ENCODE data around the gene SZRD1. TPM values are rescaled to one million over a fixed set of nuclear protein-coding genes. Genes with fewer than 3 reads are reported as not detected.

The SZRD1 gene
- total RNA-seq, 1 experiment from 2014 or later, result 113 TPM

DNA sequence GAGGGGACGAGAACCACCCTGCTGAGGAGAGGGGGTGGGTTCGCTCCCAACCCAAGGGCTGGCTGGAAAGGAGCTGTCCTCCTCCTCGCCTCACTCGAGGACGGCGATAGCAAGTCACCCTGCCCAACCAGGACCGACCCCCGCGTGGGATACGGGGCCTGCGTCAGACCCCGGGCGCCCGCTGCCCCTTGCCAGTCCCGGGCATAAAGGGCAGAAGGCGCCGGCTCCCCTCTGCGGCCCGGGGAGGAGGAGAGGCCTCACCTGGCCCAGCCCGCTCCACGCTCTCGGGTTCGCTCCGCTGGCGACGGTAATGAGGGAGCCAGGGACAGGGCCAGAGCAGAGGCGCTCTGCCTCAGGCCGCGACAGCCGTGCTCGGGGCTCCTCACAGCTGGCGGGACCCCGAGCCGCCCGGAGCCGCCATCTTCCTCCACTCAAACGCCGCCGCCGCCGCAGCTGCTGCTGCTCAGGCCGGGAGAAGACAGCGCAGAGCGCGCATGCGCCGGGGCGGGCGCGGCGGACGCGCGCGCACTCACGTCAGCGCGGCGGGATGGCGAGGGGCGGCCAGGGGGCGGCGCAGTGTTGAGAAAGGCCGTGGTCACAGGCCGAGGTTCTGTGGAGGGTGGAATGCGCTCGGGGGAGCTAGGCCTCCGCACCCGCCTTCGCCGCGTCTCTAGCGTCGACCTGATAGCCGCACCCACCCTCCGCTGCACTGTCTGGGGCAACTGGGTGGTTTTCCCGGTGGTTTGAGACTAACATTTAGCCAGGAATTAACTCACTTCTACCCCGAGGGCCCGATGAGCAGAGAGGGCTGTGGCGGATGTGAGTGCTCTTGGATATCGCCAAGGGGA, 14.8 kb upstream of the SZRD1 start, which contains the start of gene FBXO42:
FBXO42 (minus strand) TSS at position 487 of the 848 bp plus-strand sequence. CDS start 37,062 bp downstream, outside the sequence.
- Mint-ChIP-seq H3K9me3 (no peaks in the 10 kb centered on the region), H3K36me3 (no peaks in the 10 kb centered on the region), H3K4me3 (peak within 1 kb of the TSS; percentile 95), H3K27ac (peak within 1 kb of the TSS; percentile 95), H3K27me3 (ENCODE audit: low read depth) (no peaks in the 10 kb centered on the region), H3K4me1 (peaks cover 21% of the 10 kb centered on the region)
- peak; percentile 94 for ATAC-seq
- peak; percentile 93 for DNase-seq (ENCODE audit: low spot score)
- POLR2A ChIA-PET, result interaction anchor here (0.5 to 1.6 kb wide), 4 partner anchors 10 to 145 kb away, joined by 3 read pairs; no protein-coding TSS in a partner anchor
- CTCF ChIA-PET, result interaction anchor here (0.6 to 4.6 kb wide), 5 partner anchors 11 to 88 kb away, joined by 3 to 61 read pairs (median 4); partner anchors contain the start of gene NECAP2
- peak; percentile 50 for TF ChIP-seq FOXK1 (CRISPR knock-in tag; IDR thresholded peaks at IDR 0.05)
- TF ChIP-seq, protein P1, sequence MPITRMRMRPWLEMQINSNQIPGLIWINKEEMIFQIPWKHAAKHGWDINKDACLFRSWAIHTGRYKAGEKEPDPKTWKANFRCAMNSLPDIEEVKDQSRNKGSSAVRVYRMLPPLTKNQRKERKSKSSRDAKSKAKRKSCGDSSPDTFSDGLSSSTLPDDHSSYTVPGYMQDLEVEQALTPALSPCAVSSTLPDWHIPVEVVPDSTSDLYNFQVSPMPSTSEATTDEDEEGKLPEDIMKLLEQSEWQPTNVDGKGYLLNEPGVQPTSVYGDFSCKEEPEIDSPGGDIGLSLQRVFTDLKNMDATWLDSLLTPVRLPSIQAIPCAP (CRISPR knock-in tag; IDR thresholded peaks at IDR 0.05), result peak; percentile 46; the same call in 1 of the 2 replicates
- TF ChIP-seq, protein P2, sequence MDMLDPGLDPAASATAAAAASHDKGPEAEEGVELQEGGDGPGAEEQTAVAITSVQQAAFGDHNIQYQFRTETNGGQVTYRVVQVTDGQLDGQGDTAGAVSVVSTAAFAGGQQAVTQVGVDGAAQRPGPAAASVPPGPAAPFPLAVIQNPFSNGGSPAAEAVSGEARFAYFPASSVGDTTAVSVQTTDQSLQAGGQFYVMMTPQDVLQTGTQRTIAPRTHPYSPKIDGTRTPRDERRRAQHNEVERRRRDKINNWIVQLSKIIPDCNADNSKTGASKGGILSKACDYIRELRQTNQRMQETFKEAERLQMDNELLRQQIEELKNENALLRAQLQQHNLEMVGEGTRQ (CRISPR knock-in tag; IDR thresholded peaks at IDR 0.05), result no peak
- TF ChIP-seq, protein P3, sequence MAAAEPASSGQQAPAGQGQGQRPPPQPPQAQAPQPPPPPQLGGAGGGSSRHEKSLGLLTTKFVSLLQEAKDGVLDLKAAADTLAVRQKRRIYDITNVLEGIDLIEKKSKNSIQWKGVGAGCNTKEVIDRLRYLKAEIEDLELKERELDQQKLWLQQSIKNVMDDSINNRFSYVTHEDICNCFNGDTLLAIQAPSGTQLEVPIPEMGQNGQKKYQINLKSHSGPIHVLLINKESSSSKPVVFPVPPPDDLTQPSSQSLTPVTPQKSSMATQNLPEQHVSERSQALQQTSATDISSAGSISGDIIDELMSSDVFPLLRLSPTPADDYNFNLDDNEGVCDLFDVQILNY (CRISPR knock-in tag; IDR thresholded peaks at IDR 0.05), result peak; percentile 88
- TF ChIP-seq, protein P4, sequence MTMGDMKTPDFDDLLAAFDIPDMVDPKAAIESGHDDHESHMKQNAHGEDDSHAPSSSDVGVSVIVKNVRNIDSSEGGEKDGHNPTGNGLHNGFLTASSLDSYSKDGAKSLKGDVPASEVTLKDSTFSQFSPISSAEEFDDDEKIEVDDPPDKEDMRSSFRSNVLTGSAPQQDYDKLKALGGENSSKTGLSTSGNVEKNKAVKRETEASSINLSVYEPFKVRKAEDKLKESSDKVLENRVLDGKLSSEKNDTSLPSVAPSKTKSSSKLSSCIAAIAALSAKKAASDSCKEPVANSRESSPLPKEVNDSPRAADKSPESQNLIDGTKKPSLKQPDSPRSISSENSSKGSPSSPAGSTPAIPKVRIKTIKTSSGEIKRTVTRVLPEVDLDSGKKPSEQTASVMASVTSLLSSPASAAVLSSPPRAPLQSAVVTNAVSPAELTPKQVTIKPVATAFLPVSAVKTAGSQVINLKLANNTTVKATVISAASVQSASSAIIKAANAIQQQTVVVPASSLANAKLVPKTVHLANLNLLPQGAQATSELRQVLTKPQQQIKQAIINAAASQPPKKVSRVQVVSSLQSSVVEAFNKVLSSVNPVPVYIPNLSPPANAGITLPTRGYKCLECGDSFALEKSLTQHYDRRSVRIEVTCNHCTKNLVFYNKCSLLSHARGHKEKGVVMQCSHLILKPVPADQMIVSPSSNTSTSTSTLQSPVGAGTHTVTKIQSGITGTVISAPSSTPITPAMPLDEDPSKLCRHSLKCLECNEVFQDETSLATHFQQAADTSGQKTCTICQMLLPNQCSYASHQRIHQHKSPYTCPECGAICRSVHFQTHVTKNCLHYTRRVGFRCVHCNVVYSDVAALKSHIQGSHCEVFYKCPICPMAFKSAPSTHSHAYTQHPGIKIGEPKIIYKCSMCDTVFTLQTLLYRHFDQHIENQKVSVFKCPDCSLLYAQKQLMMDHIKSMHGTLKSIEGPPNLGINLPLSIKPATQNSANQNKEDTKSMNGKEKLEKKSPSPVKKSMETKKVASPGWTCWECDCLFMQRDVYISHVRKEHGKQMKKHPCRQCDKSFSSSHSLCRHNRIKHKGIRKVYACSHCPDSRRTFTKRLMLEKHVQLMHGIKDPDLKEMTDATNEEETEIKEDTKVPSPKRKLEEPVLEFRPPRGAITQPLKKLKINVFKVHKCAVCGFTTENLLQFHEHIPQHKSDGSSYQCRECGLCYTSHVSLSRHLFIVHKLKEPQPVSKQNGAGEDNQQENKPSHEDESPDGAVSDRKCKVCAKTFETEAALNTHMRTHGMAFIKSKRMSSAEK (CRISPR knock-in tag; IDR thresholded peaks at IDR 0.05; ENCODE audit: borderline replicate concordance), result no peak
- peak; percentile 68; the same call in 1 of the 2 replicates for TF ChIP-seq KAT7 (CRISPR knock-in tag; IDR thresholded peaks at IDR 0.05; ENCODE audit: borderline replicate concordance)
- peak; percentile 87 for TF ChIP-seq ATF1 (CRISPR knock-in tag; IDR thresholded peaks at IDR 0.05)
- TF ChIP-seq, protein P5, sequence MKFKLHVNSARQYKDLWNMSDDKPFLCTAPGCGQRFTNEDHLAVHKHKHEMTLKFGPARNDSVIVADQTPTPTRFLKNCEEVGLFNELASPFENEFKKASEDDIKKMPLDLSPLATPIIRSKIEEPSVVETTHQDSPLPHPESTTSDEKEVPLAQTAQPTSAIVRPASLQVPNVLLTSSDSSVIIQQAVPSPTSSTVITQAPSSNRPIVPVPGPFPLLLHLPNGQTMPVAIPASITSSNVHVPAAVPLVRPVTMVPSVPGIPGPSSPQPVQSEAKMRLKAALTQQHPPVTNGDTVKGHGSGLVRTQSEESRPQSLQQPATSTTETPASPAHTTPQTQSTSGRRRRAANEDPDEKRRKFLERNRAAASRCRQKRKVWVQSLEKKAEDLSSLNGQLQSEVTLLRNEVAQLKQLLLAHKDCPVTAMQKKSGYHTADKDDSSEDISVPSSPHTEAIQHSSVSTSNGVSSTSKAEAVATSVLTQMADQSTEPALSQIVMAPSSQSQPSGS (CRISPR knock-in tag; IDR thresholded peaks at IDR 0.05; ENCODE audit: borderline replicate concordance, low read depth), result no peak
- TF ChIP-seq, protein P6, sequence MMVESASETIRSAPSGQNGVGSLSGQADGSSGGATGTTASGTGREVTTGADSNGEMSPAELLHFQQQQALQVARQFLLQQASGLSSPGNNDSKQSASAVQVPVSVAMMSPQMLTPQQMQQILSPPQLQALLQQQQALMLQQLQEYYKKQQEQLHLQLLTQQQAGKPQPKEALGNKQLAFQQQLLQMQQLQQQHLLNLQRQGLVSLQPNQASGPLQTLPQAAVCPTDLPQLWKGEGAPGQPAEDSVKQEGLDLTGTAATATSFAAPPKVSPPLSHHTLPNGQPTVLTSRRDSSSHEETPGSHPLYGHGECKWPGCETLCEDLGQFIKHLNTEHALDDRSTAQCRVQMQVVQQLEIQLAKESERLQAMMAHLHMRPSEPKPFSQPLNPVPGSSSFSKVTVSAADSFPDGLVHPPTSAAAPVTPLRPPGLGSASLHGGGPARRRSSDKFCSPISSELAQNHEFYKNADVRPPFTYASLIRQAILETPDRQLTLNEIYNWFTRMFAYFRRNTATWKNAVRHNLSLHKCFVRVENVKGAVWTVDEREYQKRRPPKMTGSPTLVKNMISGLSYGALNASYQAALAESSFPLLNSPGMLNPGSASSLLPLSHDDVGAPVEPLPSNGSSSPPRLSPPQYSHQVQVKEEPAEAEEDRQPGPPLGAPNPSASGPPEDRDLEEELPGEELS (CRISPR knock-in tag; IDR thresholded peaks at IDR 0.05), result peak; percentile 79; the same call in 1 of the 2 replicates
- no peak for TF ChIP-seq ZNF423 (CRISPR knock-in tag; IDR thresholded peaks at IDR 0.05)
- TF ChIP-seq ELF4 (CRISPR knock-in tag; IDR thresholded peaks at IDR 0.05; ENCODE audit: low read depth), result no peak
- no peak for TF ChIP-seq PRRX2 (CRISPR knock-in tag; IDR thresholded peaks at IDR 0.05)
- peak; percentile 71 for TF ChIP-seq TEAD1 (CRISPR knock-in tag; IDR thresholded peaks at IDR 0.05)
- TF ChIP-seq, protein P7, sequence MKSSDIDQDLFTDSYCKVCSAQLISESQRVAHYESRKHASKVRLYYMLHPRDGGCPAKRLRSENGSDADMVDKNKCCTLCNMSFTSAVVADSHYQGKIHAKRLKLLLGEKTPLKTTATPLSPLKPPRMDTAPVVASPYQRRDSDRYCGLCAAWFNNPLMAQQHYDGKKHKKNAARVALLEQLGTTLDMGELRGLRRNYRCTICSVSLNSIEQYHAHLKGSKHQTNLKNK (CRISPR knock-in tag; IDR thresholded peaks at IDR 0.05), result no peak
- TF ChIP-seq, protein P8, sequence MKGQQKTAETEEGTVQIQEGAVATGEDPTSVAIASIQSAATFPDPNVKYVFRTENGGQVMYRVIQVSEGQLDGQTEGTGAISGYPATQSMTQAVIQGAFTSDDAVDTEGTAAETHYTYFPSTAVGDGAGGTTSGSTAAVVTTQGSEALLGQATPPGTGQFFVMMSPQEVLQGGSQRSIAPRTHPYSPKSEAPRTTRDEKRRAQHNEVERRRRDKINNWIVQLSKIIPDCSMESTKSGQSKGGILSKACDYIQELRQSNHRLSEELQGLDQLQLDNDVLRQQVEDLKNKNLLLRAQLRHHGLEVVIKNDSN (CRISPR knock-in tag; IDR thresholded peaks at IDR 0.05), result peak; percentile 30; the same call in 1 of the 2 replicates
- TF ChIP-seq MYBL2 (CRISPR knock-in tag; IDR thresholded peaks at IDR 0.05), result peak; percentile 45; the same call in 1 of the 2 replicates
- TF ChIP-seq, protein P9, sequence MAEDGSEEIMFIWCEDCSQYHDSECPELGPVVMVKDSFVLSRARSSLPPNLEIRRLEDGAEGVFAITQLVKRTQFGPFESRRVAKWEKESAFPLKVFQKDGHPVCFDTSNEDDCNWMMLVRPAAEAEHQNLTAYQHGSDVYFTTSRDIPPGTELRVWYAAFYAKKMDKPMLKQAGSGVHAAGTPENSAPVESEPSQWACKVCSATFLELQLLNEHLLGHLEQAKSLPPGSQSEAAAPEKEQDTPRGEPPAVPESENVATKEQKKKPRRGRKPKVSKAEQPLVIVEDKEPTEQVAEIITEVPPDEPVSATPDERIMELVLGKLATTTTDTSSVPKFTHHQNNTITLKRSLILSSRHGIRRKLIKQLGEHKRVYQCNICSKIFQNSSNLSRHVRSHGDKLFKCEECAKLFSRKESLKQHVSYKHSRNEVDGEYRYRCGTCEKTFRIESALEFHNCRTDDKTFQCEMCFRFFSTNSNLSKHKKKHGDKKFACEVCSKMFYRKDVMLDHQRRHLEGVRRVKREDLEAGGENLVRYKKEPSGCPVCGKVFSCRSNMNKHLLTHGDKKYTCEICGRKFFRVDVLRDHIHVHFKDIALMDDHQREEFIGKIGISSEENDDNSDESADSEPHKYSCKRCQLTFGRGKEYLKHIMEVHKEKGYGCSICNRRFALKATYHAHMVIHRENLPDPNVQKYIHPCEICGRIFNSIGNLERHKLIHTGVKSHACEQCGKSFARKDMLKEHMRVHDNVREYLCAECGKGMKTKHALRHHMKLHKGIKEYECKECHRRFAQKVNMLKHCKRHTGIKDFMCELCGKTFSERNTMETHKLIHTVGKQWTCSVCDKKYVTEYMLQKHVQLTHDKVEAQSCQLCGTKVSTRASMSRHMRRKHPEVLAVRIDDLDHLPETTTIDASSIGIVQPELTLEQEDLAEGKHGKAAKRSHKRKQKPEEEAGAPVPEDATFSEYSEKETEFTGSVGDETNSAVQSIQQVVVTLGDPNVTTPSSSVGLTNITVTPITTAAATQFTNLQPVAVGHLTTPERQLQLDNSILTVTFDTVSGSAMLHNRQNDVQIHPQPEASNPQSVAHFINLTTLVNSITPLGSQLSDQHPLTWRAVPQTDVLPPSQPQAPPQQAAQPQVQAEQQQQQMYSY (CRISPR knock-in tag; IDR thresholded peaks at IDR 0.05), result no peak
- peak; percentile 80 for TF ChIP-seq ETV6 (CRISPR knock-in tag; IDR thresholded peaks at IDR 0.05)
- no peak for TF ChIP-seq RORB (CRISPR knock-in tag; IDR thresholded peaks at IDR 0.05)

All from WTC11 (cell line).